GM18498 (cell line): ENCODE results near the gene RAPGEF6.
A peak's percentile ranks its signal among the peaks of the same experiment; 100 is the strongest.
"Not testable (repeated sequence)": the region's sequence is repeated elsewhere in the genome, so short reads cannot be mapped to it uniquely, and the experiment has no call there.

Source experiments
- ATAC-seq: cut with Tn5 transposase; IDR thresholded peaks from one replicate; pipeline ENCODE4 v1.9.1; 2021; ENCODE audit warnings: mild to moderate bottlenecking, moderate library complexity; ENCODE audit not compliant: unreplicated experiment

Gene RAPGEF6

DNA sequence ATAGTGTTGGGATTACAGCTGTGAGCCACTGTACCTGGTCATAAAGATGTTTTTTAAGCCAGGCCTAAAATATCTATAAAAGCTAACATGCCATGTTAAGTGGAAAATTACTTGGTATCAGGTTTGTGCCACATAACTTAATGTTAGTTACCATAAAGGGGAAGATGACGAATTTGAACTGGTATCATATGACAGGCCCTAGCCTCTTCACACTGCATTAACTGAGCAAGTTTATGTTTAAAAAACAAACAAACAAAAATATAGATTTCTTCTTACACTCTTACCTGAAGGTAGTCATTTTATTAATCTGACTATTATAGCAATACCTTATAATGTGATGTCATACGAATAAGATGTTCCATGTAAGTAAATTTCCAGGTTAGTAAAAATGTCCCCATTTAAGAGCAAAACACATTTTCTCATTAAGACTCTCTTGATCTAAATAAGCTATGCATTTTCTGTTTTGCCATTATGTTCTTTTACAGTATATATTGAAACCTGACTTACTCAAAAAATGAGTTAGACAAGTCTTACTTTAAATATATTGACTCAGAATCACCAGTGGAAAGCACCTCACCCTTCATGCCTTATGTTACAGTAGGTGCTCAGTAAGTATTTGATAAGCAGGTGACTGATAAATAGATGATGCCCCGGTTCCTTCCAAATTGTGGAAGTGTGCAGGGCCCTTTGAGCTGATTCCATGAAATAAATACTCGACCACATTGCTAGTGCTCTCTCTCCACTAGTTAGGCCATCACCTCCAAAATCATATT, 245.7 kb downstream of the RAPGEF6 start:
- ATAC-seq: no peak

DNA sequence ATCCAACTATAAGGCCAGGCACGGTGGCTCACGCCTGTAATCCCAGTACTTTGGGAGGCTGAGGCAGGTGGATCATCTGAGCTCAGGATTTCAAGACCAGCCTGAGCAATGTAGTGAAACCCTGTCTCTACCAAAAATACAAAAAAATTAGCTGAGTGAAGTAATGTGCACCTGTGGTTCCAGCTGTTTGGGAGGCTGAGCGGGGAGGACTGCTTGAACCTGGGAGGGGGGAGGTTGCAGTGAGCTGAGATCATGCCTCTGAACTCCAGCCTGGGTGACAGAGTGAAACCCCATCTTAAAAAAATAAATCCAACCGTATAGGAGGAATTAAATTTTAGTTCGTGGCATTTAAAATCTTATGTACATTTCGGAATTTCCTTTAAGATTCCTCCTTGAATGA, 247.8 kb downstream of the RAPGEF6 start:
- no peak for ATAC-seq

DNA sequence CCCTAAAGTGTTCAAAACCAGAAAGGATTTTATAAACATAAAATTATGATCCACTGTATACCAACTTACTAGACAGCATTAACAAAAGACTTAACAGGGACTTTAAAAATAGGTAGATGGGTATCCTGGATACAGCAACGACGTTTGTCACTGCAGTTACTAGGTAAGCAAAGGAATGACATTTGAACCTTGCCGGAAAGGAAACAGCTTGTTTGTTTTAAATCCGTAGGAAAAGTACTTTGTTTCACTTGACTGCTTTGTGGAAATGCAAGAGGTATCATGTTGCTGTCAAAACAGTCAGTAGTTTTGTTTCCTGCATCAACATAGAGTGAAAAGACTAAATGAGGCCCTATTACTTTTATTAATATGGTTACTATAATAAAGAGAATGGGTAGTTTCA, 248.2 kb downstream of the RAPGEF6 start:
- ATAC-seq: no peak

DNA sequence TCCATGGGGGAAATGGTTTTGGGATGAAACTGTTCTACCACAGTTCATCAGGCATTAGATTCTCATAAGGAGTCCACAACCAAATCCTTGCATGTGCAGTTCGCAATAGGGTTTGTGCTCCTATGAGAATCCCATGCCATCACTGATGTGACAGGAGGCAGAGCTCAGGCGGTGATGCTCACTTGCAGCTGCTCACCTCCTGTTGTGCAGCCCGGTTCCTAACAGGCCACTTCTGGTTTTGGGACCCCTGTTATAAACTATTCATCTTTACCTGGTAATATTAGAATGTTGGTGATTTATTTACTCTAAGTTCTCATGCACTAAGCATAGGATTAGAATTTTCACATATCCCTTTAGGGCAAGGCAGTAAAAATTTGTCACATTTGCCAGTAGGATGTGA, 248.9 kb downstream of the RAPGEF6 start:
- ATAC-seq: no peak

DNA sequence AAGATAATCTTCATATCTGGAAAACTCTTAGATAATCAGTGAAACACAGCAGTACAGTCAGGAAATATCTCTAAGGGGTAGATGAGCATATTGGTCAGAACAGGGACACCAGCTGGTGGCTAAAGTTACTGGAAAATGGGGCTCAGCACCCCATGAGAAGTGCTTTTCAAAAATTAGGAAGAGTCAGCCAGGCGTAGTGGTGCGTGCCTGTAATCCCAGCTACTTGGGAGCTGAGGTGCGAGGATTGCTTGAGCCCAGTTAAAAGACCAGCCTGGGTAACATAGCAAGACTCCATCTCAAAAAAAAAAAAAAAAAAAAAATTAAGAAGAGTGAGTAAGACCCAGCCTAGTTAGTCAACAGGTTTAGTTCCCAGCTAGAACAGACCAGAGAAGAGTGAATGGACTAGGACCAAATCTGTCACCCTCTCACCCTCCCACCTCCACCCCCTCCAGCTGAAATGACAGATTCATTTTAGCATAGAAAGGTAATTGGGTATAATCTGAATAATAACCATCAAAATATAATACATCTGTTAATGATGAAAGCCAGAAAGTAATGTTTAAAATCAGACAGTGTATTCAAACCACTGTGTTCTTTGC, 250.3 kb downstream of the RAPGEF6 start:
- no peak for ATAC-seq

DNA sequence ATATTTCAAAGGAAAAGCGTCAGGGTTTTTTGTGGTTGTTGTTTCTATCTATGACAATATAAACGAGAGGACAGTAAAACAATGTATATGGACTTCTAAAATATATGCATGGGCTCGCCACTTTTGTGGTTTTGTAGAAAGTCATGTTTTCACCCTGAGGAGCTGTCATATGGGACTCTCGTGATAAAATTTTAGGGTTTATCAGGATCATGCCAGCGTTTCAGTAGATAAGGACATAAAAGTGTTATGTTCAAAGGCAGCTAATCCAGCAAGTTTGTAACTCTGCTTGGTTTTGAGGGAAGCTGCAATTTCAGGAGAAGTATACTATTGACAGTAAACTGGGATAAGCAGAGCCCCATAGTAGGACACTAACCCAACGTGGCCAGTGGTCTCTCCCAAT, 250.9 kb downstream of the RAPGEF6 start:
- ATAC-seq: no peak

DNA sequence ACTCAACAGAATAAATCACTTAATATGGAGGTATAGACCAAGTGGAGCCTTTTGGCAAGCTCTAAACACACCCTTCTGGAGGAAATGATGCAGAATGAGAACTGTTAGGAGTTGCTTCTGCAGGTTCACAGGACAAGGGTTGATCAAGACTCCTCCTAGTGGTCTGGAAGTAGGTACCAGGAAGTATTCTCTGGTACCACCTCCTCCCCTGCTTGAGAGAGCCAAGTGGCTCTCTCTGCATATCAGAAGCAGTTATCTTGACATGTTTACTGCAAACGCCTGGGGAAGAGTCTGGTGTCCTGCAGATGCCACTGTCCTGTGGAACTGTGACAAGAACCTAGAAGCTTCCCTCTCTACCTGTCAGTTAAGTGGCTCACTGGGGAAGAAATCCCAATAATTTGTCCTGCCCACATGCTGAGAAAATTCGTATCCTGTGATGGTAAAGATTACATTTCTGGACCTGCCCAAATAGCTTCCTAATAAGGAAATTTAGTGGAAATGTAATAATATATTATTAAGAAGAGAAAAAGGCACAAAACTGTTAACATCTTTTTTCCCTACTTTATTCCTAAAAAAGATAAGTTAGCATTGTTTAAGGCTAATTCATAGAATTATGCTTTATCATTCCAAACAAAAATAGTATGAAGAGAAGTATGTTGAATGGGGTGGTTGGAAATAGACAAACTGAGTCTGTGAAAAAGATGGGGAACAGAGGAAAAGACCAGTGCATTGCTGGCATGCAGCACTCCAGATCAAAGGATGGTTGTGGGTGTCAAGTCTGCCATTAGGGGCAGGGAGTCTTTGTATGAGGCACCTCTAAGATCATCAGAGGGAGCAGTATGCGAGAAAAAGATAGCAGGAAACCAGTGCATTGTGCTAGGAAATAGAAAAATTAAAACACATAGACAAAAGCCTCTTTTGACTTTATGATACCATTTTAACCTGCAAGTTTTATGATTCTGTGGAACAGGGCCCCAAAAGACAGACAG, 252.3 kb downstream of the RAPGEF6 start:
- peak; percentile 61 for ATAC-seq

DNA sequence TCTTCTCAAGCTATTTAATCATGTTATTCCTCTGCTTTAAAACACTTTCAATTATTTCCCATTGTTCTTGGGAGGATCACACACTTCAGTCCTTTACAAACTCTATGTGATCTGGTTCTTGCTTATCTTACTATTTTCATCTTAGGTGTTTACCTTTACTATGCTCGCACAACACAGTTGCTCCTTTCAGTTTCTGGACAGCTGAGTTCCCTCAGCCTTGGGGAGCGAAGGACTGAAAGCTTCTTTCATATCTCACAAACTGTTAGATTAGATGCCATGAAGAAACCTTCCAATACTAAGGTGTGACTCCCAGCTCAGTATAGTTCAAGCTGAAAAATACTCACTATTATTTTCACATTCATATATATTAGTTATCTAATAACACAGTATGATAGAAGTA, 253.3 kb downstream of the RAPGEF6 start:
- ATAC-seq: peak; percentile 69

DNA sequence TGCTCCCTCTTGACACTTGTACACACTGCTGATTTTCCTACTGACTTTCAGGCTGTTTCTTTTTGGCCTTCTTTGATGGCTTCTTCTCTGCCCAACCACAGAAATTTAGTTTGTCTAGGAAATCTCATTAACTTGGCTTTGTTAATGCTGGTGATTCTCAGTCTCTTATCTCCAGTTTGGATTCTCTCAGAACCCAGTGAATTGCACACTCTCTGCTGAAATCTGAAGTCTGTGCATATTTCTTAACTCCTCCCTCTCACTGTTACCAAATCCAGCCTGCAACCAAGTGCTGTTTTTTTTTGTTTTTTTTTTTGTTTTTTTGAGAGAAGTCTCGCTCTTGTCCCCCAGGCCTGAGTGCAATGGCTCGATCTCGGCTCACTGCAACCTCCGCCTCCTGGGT, 254.0 kb downstream of the RAPGEF6 start:
- ATAC-seq: no peak

DNA sequence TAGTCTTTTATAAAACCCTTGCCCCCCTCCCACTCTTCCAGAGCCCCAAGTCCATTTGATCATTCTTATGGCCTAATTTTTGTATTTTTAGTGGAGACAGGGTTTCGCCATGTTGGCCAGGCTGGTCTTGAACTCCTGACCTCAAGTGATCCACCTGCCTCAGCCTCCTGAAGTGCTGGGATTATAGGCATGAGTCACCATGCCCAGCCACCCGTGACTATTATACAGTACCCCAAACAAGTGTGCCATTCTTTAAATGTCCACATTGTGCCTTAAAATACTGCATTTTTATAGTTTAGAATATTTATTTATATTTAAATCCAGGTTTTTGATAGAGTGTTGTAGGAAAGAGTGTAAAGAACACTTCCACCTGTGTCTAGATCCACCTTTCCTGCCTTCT, 254.8 kb downstream of the RAPGEF6 start:
- ATAC-seq: not testable (repeated sequence)

DNA sequence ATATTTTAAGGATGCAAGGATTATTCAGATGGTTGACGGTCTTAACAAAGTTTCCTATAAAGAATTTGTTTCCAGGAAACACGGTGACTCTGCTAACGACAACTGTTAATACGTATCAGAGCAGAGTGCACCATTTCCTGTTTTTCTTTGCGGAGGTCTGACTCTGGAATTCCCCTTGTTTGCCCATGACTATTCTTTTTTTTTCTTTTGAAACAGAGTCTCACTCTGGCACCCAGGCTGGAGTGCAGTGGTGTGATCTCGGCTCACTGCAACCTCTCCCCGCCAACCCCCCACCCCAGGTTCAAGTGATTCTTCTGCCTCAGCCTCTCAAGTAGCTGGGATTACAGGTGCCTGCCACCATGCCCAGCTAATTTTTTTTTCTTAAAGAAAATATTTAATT, 255.3 kb downstream of the RAPGEF6 start:
- peak; percentile 34 for ATAC-seq

DNA sequence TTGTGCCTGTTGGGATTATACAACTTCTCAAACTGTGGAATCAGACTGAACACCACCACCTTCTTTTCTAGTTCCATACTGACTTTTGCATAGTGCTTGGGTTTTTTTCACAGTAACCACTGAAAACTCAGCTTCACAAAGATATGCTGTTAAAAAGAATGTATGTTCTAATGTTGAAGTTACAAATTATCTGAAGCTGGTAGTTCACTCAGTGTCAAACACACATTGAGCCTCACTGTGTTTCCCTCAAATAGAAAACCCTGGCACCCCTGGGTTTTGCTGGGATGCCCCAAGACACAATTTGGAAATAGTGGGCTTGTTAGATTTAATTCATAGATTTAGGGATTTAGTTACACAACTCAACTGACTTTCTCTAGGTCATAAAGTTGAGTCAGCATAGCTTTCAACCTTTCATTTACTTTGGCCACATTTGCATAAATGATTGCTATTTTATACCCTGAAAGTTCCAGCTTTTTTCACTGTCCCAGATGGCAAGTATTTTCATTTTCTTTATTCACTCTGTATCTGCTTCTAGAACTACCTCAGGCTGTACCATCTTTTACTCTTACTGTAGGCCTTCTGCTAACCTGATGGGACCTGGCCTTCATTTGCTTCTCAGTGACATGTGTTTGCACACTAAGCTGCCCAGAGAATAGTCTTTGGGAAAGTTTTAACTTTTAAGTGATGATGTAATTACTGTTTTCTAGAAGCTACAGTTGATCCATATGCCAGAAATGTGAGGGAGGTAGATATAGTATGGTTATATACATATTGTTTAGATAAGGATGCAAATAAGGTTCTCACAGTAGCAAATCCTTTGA, 256.1 kb downstream of the RAPGEF6 start:
- ATAC-seq: peak; percentile 23

DNA sequence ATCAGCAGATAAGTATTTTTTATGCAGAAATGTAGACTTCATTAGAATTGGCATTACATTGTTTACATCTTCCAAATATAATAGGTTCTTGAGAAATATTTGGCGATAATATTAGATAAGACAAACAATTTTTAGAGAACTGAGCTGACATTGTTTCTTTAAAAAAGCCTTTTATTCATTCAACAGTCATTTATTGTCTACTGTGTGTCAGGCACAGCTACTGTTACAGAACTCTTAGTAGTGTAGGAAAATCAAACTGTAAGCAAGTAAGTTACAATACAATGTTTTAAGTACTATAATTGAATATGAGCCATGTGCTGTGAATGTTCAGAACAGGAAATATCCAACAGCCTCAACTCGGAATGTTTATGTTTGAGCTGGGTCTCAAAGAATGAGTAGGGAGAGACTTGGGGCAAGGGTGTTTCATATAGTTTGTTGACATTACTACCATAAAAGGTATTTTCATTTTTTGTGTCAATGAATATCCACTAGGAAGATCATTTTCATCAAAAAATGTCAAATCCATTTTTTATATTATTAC, 257.2 kb downstream of the RAPGEF6 start:
- ATAC-seq: no peak

DNA sequence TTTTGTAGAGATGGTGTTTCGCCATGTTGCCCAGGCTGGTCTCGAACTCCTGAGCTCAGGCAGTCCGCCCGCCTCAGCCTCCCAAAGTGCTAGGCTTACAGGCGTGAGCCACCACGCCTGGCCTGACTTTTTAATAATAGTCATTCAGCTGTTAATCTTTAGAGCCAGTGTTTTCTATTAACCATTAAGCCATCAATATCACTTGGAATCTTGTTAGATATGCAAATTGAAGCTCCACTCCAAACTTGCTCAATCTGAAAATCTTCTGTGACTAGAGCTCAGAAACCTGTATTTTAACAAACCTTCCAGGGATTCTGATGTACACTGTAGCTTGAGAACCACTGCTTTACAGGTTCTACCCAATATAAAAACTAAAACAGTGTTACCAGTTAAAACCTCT, 257.7 kb downstream of the RAPGEF6 start:
- ATAC-seq: no peak

DNA sequence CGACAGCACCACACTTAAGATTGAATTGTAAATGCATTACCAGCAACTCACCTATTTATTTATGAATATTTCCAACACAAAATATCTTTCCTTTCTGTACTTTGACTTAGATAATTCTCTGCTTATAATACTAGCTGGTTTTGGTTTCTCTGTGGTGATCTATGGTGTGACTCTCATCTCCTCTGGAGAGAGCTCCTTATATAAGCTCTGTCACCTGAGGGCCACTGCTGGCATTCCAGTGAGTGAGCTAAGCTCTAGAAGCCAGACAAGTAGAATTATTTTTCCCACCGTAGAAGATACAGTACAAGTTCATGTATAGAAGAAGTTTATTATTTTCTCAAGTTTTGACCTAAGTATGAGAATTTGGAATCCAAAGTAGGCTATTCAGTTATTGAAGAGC, 259.7 kb downstream of the RAPGEF6 start:
- ATAC-seq: peak; percentile 35
